KBM-7 (cell line): ENCODE data around the gene C1orf52.

Experiments used
- DNase-seq: peaks from one replicate; pipeline ENCODE4 v3.0.0-alpha.2; 2015
- in situ Hi-C: fragments of 300-500 bp; cut with MboI; formaldehyde crosslinking; loops from 2 replicates; pipeline ENCODE4 v1.14.3; 2020; ENCODE audit warnings: low sequenced_read_pairs, low pct_unique_long_range_greater_than_20kb, mixed read lengths

C1orf52 gene

DNA sequence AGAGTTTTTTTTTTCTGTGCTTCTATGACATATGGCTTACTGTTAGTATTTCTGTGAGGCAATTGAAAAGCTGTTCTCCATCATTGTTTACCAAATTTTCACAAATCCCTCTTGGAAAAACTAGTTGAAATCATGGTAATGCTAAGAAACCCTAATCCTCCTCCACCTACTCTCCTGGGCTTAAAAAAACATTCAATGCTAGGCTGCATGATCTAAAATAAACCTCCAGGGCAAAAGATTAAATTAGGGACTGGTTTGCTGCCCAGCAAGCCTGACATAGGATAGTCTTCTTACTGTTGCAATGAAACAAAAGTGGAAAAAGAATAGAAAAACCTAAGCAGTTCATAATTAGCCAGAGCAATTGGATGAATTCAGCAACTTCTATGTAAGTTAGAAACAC is 16.1 kb downstream of the C1orf52 start:
- in situ Hi-C loops = no loop called here
- DNase-seq = no peak

DNA sequence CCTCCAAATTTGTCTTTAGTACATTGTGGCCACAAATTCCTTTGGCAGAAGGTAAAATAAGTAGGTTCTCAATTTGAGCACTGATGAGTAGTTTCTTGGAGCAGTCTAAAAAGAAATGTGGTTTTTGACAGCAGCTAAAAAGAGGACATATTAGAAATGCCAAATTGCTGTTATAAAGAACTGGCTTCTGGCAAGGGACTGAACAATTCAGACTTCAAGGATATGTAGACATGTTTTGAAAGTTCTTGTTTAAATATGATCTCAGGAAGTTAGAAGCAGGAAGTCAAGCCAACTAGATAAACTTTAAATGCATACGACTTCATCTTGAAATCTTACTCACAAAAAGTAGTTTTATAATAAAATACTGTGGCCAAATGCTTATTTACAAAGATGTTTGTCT is 18.8 kb downstream of the C1orf52 start:
- in situ Hi-C loops = no loop called here
- DNase-seq = peak; percentile 34

DNA sequence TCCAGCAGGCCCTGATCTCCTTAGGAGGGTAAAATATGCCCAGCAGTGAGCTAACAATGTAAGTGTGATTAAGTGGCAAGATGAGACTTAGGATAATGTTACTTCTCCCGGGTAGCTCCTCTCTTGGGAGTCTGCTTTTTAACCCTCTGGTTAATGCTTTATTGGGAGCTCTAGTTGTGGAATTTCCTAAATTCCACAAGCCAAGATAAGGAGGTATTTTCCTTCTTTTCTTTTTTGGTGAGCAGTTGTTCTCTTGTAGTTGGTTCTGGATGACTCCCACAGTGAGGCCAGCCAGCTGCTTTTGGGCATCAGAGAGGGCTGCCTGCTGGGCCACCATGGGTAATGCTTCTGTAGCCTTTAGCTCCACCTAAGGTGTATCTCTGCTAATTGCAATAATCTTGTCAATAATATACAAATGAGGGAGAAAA is 19.3 kb downstream of the C1orf52 start:
- DNase-seq = no peak
- in situ Hi-C loops = no loop called here

DNA sequence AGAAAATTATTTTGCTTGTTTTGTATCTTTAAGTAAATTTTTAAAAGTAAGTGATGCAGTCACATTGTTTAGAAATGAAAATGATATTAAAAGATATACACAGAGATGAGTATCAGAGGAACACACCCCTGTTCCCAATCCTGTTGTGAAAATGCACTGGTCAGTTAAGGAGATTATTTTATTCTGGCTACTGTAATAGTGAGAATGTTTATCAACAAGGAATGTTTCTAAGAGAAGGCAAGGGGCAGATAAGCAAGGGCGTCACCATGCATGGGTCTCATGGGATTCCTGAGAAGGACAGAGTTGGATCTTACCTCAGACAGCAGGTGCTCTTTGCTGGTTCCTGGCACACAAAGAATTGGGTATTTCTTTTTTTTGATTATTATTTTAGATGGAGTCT is 21.8 kb downstream of the C1orf52 start:
- no peak for DNase-seq
- in situ Hi-C loops = no loop called here

DNA sequence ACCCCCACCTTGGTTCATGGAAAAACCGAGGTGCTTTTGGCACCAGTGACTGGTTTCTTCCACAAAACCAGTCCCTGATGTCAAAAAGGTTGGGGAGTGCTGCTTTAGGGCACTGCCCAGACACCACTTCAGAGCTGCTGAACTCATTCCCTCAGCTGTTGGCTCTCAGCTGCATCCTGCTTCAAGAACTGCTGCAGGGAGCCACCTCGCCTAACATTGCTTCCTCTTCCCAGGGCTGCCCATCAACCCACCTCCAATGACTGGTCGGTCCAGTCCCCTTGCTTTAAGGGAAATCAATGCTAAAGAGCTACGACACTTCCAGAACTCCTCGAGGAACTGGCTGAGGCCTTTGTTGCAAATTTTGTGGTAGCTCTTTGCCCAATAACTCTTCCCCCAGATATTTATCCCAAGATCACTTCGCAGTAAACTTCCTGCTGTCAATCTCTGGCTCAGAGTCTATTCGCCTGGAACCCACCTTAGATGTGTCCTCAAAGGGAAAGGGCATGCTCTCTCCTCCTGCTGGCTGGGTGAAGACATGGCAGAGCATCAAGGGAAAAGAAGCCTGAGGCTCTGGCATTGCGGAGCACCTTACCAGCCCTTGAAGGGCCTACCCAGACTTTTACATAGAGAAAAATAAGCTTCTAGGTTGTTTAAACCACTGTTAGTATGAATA is 29.0 kb downstream of the C1orf52 start:
- DNase-seq = peak; percentile 52
- in situ Hi-C loops = no loop called here

DNA sequence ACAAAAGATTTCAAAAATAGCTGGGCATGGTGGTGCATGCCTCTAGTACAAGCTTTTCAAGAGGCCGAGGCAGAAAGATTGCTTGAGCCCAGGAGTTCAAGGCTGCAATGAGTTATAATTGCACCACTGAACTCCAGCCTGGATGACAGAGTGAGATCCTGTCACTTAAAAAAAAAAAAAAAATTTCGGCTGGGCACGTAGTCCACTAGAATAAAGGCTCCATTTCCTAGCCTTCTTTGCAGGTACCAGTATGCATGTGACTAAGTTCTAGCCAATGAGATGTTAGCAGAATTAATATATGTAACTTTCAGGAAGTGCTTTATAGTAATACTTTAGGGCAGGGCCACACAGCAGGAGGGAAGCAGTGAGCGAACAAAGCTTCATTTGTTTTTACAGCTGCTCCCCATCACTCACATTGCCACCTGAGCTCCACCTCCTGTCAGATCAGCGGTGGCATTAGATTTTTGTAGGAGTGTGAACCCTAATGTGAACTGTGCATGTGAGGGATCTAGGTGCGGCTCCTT is 29.8 kb downstream of the C1orf52 start:
- no peak for DNase-seq
- in situ Hi-C loops = no loop called here

DNA sequence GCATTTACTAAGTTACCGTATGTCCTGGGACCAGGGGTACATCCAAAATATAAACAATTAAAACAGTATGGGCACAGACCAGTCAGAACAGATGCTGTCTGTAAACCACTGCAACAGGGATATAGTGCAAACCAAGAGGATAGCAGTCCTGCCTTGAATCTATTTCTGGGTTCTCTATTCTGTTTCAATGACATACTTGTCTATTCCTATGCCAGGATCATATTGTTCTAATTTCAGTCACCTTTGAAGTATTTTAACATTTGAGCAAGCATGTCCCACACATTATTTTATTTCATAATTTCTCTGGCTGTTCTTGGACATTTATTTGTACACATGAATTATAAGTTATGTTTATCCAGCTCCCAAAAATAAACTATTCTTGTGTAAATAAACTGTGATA is 30.5 kb downstream of the C1orf52 start:
- in situ Hi-C loops = no loop called here
- no peak for DNase-seq

DNA sequence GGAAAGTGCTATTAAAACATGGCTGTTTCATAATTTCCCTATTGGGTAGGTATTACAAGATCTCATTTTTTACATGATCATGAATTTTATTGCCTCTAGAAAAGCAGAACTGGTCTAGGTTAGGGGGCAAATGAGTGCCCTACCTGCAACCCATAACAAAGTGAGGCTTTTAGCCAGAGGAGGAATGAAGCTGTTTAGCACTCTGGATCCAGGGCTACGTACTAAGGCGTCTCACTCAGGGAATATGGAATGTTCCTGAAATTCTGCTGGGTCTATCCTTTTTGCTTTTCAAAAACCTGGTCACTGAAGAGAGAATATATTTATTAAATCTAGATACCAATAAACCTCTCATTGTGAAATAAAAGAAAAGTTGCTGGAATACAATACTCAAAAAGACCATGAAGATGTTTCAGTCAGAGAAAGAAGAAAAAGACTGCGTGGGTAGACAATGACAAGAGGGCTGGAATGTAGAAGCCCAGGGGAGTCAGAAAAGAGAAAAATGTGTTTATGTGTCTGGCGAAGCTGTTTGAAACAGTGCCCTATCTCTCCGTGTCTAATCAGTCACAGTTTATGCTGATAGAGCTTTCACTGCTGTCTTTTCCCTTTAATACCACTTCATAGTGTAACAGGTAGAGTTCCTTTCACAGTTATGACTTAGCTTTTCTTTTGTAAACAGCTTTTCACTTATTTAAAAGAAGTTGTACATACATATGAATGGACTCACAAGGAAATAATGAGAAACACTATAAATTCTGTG is 33.7 kb downstream of the C1orf52 start:
- no peak for DNase-seq
- in situ Hi-C loops = no loop called here

DNA sequence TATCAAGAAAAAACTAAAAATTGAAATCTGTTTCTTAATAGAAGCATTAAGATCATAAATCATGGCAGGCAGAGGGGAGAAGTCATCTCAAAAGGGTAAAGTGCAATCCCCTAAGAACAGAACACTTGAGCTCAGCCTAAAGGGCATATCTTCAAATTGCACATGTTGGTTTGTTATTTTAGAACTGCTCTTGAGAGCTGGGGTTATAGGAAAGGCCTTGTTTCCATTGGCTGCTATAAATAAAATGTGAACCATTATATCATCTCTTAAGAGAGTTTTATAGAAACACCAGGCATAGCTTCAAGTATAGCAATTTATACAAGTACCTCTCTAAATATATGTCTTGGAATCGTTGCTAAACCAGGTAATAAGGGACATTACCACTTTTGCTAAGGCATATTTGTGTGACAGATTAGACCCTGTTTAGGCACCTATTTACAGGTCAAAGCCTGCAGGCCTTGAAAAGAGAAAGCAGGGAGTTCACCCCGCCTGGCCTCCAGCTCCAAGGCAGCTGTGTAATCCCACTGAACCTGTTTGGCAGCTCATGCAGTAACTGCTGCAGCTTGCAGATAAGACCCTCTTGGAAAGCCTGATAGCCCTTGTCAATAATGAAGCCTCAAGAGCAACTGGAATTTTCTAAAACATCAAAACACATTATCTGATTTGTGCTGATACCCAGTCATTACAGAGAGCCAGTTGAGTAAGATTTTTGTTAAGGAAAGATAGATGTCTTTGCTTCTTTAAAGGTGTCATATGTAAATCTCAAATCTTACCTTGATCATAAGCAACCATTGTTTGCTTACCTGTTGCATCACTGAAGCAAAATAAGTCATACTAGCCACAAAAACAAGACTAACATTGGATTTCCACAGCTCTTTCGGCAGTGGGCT is 34.5 kb downstream of the C1orf52 start:
- in situ Hi-C loops = no loop called here
- no peak for DNase-seq

DNA sequence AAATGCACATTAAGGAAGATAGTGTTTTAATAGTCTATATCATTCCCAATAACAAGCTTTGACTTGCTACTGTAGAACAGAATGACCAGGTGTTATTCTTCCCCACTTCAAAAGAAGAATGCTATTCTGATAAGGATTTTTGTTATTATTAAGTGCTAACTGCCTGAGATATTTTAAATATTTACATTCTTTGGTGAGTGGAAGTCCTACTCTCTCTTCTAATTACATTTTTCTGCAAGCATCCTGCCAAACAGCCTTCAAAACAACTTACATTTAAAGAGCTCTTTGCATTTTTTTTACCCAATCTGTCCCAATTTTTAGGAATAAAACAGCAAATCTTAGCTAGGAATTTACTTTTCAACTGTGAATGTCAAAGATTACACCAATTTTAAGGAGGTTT is 35.2 kb downstream of the C1orf52 start:
- DNase-seq = no peak
- in situ Hi-C loops = no loop called here

DNA sequence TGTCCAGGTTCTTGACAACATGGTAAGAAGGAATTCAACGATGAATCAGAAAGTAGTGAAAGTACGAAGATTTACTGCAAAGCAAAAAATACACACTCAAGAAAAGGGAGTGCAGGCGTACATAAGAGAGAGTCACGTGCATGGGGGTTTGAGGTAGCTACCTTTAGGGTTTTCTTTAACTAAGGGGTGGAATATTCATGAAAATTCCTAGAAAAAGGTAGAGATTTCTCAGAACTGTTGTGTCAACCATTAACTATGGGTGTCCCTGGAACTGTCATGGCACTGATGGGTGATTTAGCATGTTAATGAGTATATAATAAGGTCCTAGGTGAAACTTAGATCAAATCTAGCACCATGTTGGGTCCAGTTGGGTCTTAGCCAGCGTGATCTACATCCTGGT is 36.1 kb downstream of the C1orf52 start:
- DNase-seq = no peak
- in situ Hi-C loops = no loop called here

DNA sequence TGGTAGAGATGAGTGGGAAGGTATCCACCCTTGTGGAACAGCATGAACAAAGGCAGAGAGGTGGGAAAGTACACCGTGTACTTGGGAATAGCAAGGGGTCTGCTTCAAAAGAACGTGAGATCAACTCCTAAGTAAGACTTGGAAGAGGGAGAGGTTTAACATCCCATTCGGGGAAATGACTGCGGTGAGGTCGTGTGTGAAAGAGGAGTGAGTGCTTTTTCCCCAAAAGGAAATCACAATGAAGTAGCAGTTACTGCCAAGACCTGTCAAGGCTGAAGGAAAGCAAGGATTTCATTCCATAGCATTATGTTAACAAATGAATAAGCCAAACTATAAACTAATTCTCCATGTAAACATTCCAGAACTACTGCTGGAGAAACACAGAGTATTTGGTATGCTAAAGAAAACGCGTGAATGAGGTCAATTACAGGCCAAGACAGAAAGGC is 38.7 kb downstream of the C1orf52 start:
- DNase-seq = no peak
- in situ Hi-C loops = no loop called here

DNA sequence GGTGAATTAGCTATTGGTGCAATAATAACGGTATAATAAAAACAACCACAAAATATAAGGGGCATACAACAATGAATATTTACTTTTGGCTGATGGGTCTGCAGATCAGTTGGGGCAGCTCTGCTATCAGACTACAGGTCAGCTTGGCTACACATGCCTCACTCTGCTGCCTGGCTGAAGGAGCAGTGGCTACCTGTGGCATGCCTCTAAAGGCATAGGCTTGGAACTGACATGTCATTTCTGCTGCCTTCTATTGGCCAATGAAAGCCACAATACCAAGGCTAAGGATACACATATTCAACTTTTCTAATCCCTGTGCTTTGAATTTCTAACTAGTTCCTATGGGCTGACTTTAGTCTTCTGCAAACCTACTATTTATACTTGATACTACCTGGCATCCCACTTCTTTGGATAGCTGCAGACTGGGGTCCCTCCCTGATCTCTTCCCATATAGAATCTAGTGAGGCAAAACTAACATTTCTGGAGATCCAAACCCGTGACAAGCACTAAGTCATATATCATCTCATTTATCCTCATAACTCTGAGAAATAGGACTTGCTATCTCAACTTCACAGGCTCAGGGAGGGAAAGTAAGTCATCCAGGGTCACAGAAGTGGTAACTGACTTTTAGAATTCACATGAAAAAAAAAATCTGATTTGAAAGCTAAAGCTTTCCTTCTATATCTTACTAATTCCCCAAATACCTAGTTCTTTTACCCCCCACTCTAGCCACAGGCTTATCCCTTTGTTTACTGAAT is 39.4 kb downstream of the C1orf52 start:
- in situ Hi-C loops = no loop called here
- no peak for DNase-seq

DNA sequence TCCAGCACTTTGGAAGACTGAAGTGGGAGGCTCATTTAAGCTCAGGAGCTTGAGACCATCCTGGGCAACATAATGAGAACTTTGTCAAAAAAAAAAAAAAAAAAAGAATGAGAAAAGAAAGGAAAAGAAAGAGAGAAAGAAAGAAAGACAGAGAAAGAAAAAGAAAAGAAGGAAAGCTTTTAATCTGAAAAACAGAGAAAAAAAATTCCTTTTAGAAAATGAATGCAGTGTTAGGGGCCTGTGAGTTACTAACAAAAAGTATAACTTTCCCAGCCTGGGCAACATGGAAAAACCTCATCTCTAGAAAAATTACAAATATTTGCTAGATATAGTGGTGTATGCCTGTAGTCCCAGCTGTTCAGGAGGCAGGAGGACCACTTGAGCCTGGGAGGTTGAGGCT is 42.8 kb downstream of the C1orf52 start:
- DNase-seq = no peak
- in situ Hi-C loops = no loop called here

DNA sequence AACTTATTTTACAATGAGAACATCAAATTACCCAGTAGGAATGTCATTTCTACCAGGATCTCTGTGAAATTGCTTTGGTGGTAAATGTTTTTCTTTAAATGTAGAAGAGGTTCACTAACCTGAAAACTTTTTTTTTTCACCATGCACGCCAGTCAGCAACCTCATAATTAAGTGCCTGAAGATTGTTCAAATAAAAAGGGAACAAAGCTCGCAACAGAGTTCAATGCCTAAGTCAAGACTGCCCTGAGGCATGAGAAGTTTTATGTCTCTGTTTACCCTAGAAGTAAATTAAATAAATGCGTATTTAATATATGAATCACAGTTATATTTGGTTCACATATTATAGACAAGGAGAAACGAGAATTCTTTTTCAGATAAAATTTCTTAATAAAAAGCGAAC is 44.8 kb downstream of the C1orf52 start:
- in situ Hi-C loops = no loop called here
- DNase-seq = no peak

DNA sequence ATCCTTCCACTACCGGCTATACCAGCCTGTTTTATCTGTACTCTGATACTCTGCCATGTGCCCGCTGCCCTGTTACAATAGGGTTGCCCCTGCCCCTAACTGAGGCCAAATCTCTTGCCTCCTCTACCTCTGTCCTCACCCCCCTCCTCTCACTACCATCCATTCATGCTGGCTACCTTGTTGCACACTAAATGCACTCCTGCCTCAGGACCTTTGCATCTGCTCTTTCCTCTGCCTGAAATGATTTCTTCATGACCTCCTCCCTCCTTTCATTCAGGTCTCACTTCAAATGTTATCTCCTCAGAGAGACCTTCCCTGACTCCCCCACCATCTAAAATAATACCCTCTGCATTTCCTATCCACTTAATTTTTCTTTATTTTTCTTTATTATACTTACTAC is 51.0 kb downstream of the C1orf52 start:
- in situ Hi-C loops = no loop called here
- no peak for DNase-seq

DNA sequence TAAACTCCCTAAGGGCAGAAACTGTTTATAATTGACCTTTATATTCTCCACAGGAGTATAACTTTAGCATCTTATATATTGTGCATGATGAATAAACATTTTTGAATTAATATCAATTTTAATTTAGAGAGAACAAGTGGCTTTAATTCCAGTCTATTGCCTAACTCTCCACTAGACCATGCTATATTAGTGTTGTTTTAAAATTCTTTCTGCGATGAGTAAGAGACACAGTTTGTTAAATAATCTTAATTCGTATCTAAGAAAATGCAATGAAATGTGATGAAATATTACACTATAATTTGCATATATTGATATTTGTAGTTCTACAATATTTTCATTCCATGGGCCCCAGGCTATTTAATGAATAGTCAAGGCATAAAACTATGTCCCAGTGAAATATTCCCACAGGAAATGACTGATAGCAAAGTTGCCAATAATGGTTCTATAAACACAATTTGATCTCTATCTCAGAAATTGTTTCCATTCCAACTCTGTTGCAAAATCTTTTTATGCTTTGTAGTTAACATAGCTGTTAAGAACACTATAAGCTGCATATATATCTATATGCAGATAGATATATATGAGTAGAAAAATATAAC is 55.8 kb downstream of the C1orf52 start:
- in situ Hi-C loops = no loop called here
- no peak for DNase-seq

DNA sequence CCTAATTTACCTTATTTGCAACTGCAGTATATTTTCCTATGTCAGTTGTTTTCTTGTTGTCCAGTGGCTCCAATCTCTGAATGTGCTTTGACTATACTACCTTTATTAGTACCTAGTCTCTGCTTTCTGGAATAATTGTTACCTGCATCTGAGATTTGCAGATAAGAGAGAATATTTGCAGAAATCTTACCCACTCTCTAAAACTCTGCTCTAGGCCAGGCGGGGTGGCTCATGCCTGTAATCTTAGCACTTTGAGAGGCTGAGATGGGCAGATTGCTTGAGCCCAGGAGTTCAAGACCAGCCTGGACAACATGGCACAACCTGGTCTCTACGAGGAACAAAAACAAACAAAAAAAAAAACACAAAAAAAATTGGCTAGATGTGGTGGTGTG is 56.6 kb downstream of the C1orf52 start:
- no peak for DNase-seq
- in situ Hi-C loops = no loop called here
